Body of pancreas (tissue), 4 donors: Measurements from ENCODE around the gene CIPC. TPM values are rescaled to one million over a fixed set of nuclear protein-coding genes. Genes with fewer than 3 reads are reported as not detected.

Source experiments
- ATAC-seq: fragments of 150-250 bp; one replicate; pipeline ENCODE4 v1.9.1; 2016
- DNase-seq, 4 donors: peaks; one replicate each; pipeline ENCODE4 v3.0.0-alpha.2; 2019
- H3K27ac ChIP-seq, 4 donors: fragments of 200-600 bp; sonication (generic); 1 replicate in 3 of 4; 2 replicates in 1 of 4; pipeline versions ENCODE4 v1.5.1 to v1.6.1; 2016 to 2019; ENCODE audit warnings: mild to moderate bottlenecking in 1 of 4, mixed read lengths in 1 of 4, moderate library complexity in 1 of 4
- H3K27me3 ChIP-seq, 2 donors: fragments of 200-600 bp; sonication (generic); one replicate each; pipeline ENCODE4 v1.6.0; 2016; ENCODE audit warnings: mild to moderate bottlenecking in 1 of 2
- H3K36me3 ChIP-seq, 2 donors: fragments of 200-600 bp; sonication (generic); replicated peaks in 1 of 2; 2 replicates each; pipeline ENCODE4 v1.5.1; 2016; ENCODE audit warnings: low read depth in 2 of 2; ENCODE audit not compliant: insufficient read depth in 1 of 2
- H3K4me1 ChIP-seq: fragments of 200-600 bp; sonication (generic); one replicate; pipeline ENCODE4 v1.6.0; 2016
- H3K4me3 ChIP-seq, 2 donors: fragments of 200-600 bp; sonication (generic); 1 replicate in 1 of 2; 2 replicates in 1 of 2; pipeline ENCODE4 v1.5.1; 2016 to 2019
- H3K9me3 ChIP-seq, 3 donors: fragments of 200-600 bp; sonication (generic); 1 replicate in 2 of 3; 2 replicates in 1 of 3; pipeline ENCODE4 v1.5.1; 2016
- CTCF ChIP-seq, 7 experiments: fragments of 450-650 bp in 4 of 7; fragments of 200-600 bp in 3 of 7; sonication (generic) in 3 of 7; IDR thresholded peaks; one replicate each; pipeline ENCODE4 v1.5.1; 2016 to 2019; ENCODE audit warnings: antibody characterized with exemption in 7 of 7
- POLR2A ChIP-seq, 3 donors: fragments of 450-650 bp; IDR thresholded peaks; one replicate each; pipeline ENCODE4 v1.6.1; 2016; ENCODE audit warnings: antibody characterized with exemption in 3 of 3, mild to moderate bottlenecking in 2 of 3
- WGBS, 2 donors: methylation state at CpG; one replicate each; pipeline ENCODE4 v1.1.5; 2017; 5-methylcytosine and 5-hydroxymethylcytosine counted together
- intact Hi-C: fragments of 100-400 bp; cut with DNase I; formaldehyde crosslinking; loops from one replicate; pipeline ENCODE4 v1.15.1; 2023
- total RNA-seq, 2 donors: library from RNA; depleted of rRNA; stranded (reverse); fragments of >200 nt; gene quantifications; one replicate each; pipeline ENCODE4 v1.1.0, GENCODE V29; 2016

The CIPC gene
- total RNA-seq, 2 donors from 2014 or later = 13.7 to 17.1 TPM

GRCh38 chr14:77116172-77116817, 18.2 kb downstream of the CIPC start:
- Histone ChIP-seq H3K27ac (no peak overlapping the region), H3K27me3 (no peaks in the 10 kb centered on the region), H3K4me3 (no peak overlapping the region), H3K36me3 (peaks cover 0 to 9% of the 10 kb centered on the region in 2 donors), H3K9me3 (no peaks in the 10 kb centered on the region), H3K4me1 (no peaks in the 10 kb centered on the region)
- DNase-seq (no peak), ATAC-seq (no peak)
- intact Hi-C loops = no loop called here
- WGBS, 2 donors = 89 to 97% methylated on average over 2 of the region's 2 CpGs
- no peak for TF ChIP-seq CTCF (IDR thresholded peaks at IDR 0.05)
- TF ChIP-seq POLR2A (IDR thresholded peaks at IDR 0.05) = no peak

- H3K4me1 ChIP-seq = peaks cover 24% of the 10 kb centered on the region
- no peak overlapping the region for H3K27ac ChIP-seq
- DNase-seq = no peak
- TF ChIP-seq CTCF (IDR thresholded peaks at IDR 0.05) = no peak
- TF ChIP-seq POLR2A (IDR thresholded peaks at IDR 0.05) = no peak
- H3K9me3 ChIP-seq = no peaks in the 10 kb centered on the region
- 89 to 95% methylated on average over 7 of the region's 7 CpGs for WGBS, 2 donors
- H3K36me3 ChIP-seq = peaks cover 0 to under 1% of the 10 kb centered on the region in 2 donors
- H3K27me3 ChIP-seq = no peaks in the 10 kb centered on the region
- intact Hi-C loops = no loop called here
- ATAC-seq = no peak
- no peak overlapping the region for H3K4me3 ChIP-seq
Observed at GRCh38 chr14:77119851-77120250, 21.8 kb downstream of the CIPC start.

GRCh38 chr14:77120771-77121743, 23.0 kb downstream of the CIPC start:
- Histone ChIP-seq H3K36me3 (no peaks in the 10 kb centered on the region), H3K27me3 (no peaks in the 10 kb centered on the region), H3K9me3 (no peaks in the 10 kb centered on the region), H3K4me3 (no peak overlapping the region), H3K27ac (peak overlapping the region in 1 of 4 donors; percentile 6), H3K4me1 (peaks cover 30% of the 10 kb centered on the region)
- TF ChIP-seq POLR2A (IDR thresholded peaks at IDR 0.05) (no peak), CTCF (IDR thresholded peaks at IDR 0.05) (no peak)
- intact Hi-C loops = no loop called here
- WGBS, 2 donors = 73 to 80% methylated on average over 8 to 9 of the region's 9 CpGs
- DNase-seq = no peak
- no peak for ATAC-seq

GRCh38 chr14:77122526-77123125, 24.6 kb downstream of the CIPC start:
- intact Hi-C loops = no loop called here
- H3K4me3 ChIP-seq = no peak overlapping the region
- H3K4me1 ChIP-seq = peaks cover 30% of the 10 kb centered on the region
- DNase-seq = no peak
- no peaks in the 10 kb centered on the region for H3K27me3 ChIP-seq
- no peak for ATAC-seq
- peak overlapping the region; percentile 13 to 66 (median 56) for H3K27ac ChIP-seq
- no peaks in the 10 kb centered on the region for H3K9me3 ChIP-seq
- no peaks in the 10 kb centered on the region for H3K36me3 ChIP-seq
- WGBS, 2 donors = 68 to 75% methylated on average over 6 of the region's 6 CpGs
- TF ChIP-seq POLR2A (IDR thresholded peaks at IDR 0.05) = no peak
- no peak for TF ChIP-seq CTCF (IDR thresholded peaks at IDR 0.05)
